ENCODE results near the gene NFIC.

DNA sequence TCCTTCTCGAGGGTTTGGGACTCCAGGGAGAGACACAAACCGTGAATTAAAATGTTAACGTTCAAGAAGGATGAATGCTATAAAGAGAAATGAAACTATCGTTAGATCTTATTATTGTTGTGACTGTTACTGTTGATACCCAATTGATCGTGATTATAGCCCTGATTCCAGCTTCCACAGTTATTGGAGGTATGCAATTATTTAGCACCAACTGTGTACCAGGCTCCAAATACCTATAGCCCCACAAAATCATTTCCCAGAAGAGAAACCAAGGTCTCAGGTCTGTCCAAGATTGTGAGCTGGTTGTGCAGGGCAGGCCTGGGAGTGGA is 30.1 kb upstream of the NFIC start:
- no peak for TF ChIP-seq YY1 (IDR thresholded peaks at IDR 0.05; ENCODE audit: insufficient read depth, insufficient read length)
- TF ChIP-seq ZNF274 (IDR thresholded peaks at IDR 0.05; ENCODE audit: low read depth, low read length): no peak
- TF ChIP-seq SUZ12 (IDR thresholded peaks at IDR 0.05; ENCODE audit: extremely low read depth, insufficient read depth, insufficient read length): no peak
